LHCN-M2 (cell line): ENCODE measurements around the gene TGFBRAP1. TPM values are rescaled to one million over a fixed set of nuclear protein-coding genes. Genes with fewer than 3 reads are reported as not detected.
A peak's percentile ranks its signal among the peaks of the same experiment; 100 is the strongest.

Experiments used
- DNase-seq: peaks from one replicate; pipeline ENCODE4 v3.0.0-alpha.2; 2012; ENCODE audit warnings: low read depth
- total RNA-seq: library from RNA; depleted of rRNA; stranded (reverse); fragments of >200 nt; gene quantifications from 2 replicates; pipeline ENCODE4 v1.2.3, GENCODE V29; 2014; rRNA removed

Gene TGFBRAP1
- total RNA-seq, 1 experiment from 2014 or later = 44.9 TPM

DNA sequence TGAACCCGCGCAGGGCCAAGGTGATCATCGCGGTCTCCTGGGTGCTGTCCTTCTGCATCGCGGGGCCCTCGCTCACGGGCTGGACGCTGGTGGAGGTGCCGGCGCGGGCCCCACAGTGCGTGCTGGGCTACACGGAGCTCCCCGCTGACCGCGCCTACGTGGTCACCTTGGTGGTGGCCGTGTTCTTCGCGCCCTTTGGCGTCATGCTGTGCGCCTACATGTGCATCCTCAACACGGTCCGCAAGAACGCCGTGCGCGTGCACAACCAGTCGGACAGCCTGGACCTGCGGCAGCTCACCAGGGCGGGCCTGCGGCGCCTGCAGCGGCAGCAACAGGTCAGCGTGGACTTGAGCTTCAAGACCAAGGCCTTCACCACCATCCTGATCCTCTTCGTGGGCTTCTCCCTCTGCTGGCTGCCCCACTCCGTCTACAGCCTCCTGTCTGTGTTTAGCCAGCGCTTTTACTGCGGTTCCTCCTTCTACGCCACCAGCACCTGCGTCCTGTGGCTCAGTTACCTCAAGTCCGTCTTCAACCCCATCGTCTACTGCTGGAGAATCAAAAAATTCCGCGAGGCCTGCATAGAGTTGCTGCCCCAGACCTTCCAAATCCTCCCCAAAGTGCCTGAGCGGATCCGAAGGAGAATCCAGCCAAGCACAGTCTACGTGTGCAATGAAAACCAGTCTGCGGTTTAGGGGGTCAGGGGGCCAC lies 87.1 kb downstream of the TGFBRAP1 start:
- DNase-seq = no peak

DNA sequence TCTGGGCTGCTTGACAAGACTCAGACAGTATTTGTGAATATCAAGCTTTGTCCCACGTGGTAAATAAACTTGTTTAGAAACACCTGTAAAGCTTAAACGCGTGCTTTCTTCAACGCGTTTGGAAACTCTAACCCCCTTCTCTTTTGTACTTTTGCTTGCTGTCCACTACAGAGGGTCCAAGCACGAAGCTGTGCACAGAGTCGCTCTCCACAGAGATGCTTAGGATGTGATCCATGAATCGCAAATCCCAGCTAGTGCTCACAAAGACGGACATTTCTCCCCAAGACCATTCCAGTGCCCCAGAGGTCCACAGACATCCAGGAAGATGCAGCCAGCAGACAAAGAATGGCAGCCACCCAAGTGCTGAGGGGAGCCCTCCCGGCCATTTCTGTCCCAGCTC lies 88.1 kb downstream of the TGFBRAP1 start, which contains the start of gene GPR45:
Gene GPR45, plus strand, starts transcription at position 301 of the 400 bp plus-strand sequence. CDS start 116 bp downstream, outside the sequence.
- no peak for DNase-seq

DNA sequence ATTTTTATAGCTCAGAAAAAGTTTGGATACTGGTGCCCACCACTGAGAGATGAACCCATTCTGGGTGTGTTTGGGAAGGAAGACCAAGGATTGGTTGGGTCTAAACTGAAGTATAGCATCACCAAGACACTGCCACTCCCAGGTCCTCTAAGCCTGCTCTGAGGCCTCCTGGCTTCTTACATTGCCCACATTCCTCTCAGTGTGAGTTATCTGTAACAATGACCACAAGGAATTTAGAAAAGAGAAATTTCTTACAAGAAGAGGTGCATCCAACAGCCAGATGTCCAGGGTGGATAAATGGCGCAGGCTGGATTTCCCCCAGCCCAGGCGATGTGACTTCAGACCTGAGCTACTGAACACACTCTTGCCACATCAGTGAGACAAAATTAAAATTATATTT lies 89.6 kb downstream of the TGFBRAP1 start:
- peak; percentile 87 for DNase-seq

DNA sequence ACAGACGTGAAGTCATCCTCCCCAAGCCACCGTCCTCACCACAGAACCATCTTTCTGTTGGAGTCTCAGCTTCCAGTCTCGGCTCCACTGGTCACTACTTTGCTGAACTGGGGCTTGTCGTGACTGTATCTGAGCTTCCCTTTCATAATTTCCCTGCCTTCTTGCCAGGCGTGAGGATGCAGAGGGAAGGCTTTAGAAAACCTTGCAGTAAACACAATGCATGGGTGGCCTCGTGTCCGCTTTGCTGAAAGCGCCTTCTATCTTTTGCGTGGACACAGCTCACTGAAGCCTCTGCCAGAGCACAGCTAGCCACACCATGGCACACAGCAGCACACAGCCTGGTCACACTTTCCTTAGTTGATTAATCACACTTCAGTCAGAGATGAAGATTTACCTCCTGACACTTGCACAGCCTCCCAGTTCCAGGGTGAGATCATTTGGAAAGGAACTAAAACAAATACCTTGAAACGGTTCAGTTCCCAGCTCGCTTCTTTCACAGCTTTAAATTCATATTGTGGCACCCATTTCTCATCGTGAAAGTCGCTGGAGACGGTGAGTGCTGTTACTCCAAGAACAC lies 90.8 kb downstream of the TGFBRAP1 start:
- DNase-seq = no peak

DNA sequence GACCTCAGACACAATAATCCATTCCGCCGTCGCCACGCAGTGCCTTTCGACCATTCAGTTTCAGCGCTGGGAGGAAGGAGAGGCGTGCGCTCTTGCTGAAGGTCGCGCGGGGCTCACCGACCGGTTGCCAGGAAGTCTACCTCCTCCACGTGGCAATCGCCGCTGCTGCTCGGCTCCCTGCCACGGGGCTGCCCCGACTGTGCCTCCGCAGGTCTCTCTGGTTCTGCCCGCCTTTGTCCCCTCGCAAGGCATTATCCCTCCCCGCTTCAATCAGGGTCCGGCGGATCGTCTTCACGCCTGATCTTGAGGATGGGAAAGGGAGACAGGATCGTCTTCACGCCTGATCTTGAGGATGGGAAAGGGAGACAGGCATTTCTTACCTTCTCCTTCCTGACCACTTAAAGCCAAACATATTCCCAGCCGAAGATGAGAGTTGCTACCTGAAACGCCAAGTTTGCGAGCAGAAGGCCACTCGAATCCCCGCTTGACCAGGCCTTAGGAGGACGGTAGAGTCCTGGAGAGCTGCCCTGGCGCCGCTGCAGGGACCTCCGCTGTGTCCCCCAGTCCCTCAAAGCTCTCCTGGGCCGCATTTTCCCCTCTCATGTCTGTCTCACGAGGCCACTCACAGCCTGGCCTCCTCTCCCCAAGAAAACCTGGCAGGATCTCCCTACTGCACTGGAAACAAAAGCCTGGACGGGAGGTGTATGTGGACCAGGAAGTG lies 92.3 kb downstream of the TGFBRAP1 start:
- DNase-seq = no peak

DNA sequence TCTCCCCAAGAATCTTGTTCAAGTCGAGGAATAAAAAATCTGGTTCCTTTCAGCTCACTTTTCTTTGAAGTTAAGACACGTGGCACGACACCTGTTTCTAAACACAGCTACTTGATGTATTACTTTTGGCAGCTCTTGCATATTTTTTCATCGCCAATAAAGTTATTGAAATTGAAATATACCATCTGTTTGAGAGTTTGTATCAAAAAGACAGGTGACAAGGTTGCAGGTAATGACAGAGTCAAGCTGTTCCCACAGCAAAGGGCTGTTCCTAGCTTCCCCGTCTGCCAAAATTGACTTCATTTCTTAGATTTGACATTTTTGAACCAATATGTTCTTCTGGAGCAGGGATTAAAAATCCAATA lies 93.5 kb downstream of the TGFBRAP1 start:
- DNase-seq = no peak

DNA sequence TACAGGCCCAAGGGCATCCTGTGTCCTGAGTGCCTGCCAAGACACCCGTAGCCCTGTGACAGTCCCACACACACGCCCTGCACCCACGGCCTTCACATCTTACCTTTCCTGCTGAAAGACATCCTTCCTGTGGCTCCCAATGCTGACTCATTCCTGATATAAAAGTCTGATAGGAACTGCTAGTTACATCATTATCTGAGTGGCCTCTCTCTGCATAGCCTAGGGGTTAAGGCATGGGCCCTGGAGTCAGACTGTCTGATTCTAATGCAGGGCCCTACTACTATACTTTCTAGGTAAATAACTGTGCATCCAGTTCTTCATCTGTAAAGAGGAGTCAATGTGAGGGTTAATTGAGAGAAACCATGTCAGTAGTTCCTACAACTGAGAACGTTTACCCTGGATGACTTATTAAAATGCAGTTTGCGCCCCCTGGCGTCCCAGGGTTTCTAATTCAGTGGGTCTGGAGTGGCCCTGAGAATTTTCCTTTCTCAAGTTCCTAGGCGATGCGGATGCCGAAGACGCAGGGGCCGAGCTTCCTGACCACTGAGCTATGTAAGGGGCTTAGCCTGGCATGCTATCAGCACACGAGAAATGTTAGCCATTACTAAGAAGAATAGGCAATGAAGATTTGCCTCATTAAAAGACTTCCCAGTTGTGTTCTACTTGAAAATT lies 94.0 kb downstream of the TGFBRAP1 start:
- peak; percentile 73 for DNase-seq

DNA sequence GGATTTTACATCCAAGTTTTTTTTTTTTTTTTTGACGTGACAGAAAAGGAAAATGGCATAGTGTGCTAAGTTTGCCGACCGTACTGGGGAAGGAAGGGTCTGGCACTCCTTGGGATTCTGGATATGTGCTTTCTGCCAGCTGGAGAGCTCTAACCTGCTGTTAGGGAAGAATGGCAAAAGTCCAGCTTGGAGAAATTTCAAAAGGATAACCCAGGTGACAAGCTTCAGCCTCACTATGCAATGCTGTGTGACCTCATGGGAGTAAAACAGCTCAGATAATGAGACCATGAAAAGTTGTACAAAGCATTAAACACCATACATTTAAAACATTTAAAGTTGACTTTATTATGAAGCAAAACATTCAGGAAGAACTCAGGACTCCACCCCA lies 98.3 kb downstream of the TGFBRAP1 start:
- DNase-seq = no peak

DNA sequence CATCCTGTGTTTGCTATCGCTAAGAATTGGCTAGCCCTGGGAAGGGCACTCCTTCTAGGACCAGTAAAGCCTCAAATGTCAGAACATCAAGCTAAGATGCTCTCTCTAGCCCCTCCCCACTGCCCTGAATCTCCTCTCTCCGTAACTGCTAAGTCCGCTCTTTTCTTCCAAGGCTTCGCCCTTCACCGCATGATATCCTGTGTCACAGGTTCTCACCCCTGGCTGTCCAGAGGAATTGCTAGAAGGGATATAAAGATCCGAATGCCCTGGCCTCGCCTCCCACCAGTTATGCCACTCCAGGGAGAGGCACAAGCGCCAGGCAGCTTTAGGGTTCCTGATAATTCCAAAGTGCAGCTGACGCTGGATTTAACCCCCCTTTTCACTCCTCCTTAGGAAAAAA lies 105.1 kb downstream of the TGFBRAP1 start:
- DNase-seq = no peak

DNA sequence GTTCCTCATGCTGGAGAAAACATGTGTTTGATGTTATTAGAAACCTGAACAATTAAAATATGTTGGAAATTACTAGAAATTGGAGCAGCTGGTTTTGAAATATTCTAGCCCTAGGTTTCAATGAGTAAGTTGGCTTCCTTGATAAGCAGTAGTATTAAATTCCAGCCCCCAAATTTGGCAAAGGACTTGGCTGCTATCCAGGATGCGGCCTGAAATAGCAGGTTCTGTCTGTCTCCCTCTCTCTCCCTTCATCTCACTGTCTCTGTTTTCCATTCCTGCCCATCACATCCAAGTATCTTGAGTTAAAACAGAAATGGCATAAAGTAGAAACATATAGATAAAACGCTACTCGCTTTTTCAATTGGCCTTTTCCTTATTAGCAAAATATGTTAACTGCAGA lies 108.9 kb downstream of the TGFBRAP1 start:
- no peak for DNase-seq

DNA sequence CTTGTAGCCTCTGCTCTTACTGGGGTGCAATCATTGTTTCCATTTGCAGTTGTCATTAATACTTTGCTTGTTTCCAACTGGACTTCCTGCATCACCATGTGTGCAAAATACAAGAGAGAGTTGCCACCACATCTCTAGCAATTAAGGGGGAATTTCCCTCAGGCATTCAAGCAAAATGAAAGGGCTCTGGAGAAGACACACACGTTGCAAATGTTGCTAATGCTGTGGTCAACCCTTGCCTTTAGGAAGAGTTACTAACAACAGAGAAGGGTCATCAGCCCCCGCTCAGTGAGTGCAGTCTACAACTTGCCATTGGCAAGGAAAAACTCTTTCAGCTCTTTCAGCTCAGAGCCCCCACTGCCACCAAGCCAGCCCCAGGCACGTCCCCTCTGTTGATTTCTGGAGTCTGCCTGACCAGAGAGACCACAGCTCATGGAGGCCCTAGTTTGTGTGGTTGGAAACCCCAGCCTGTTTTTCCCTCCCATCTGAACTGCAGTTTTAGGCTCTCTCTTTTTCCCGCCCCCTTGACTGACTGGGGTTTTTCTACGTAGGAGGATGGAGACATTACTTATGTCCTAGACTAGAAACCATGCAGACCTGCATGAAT lies 113.8 kb downstream of the TGFBRAP1 start:
- no peak for DNase-seq

Other genes with a start within 250 kb of the TGFBRAP1 start
- not detected in 2 replicates for gene GPR45, start 88.0 kb downstream of the TGFBRAP1 start, total RNA-seq
- 22.0 and 22.6 TPM in 2 replicates for gene C2orf49, start 7.8 kb upstream of the TGFBRAP1 start, total RNA-seq
- 246 and 312 TPM in 2 replicates for gene FHL2, start 69.3 kb upstream of the TGFBRAP1 start, total RNA-seq